ENCODE results near the gene KDM2A.

DNA sequence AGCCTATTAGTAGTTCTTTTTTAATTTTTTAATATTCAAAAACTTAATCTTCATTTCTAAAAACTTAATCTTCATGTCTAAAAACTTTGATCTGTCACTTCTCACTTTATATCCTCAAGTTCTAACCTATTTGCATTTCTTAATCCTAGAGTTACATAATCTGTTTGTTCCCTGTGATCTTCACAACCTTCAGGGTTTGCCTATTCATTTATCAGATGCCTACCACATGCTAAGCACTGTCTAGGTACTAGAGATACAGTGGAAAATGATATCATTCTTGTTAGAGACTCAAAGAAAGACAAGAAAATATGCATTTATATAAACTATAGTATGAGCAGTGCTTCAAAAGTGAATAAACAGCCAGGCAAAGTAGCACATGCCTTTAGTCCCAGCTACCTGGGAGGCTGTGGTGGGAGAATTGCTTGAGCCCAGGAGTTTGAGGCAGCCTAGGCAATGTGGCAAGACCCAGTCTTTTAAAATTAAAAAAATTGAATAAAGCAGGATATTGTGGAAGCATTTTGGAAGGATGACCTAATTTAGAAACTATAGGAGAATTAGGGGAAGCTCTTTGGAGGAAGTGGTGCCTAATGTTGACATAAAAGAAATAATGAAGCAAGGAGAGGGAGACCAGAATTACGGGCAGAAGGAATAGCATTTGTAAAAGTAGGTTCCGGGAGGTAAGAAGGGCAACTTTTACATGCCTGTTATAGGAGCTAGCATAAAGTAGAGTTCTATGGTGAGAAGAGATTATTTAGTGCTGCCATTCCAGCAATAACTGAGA is 92.8 kb downstream of the KDM2A start:
- TF ChIP-seq, protein P1, sequence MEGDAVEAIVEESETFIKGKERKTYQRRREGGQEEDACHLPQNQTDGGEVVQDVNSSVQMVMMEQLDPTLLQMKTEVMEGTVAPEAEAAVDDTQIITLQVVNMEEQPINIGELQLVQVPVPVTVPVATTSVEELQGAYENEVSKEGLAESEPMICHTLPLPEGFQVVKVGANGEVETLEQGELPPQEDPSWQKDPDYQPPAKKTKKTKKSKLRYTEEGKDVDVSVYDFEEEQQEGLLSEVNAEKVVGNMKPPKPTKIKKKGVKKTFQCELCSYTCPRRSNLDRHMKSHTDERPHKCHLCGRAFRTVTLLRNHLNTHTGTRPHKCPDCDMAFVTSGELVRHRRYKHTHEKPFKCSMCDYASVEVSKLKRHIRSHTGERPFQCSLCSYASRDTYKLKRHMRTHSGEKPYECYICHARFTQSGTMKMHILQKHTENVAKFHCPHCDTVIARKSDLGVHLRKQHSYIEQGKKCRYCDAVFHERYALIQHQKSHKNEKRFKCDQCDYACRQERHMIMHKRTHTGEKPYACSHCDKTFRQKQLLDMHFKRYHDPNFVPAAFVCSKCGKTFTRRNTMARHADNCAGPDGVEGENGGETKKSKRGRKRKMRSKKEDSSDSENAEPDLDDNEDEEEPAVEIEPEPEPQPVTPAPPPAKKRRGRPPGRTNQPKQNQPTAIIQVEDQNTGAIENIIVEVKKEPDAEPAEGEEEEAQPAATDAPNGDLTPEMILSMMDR (IDR thresholded peaks at IDR 0.05): no peak
- no peak for TF ChIP-seq POLR2A (IDR thresholded peaks at IDR 0.05)

Data from lower leg skin (tissue), 3 donors.